Gastrocnemius medialis (tissue), 4 donors: ENCODE data around the gene CCDC91. TPM values are rescaled to one million over a fixed set of nuclear protein-coding genes. Genes with fewer than 3 reads are reported as not detected.

Source experiments
- ATAC-seq, 2 donors: fragments of 150-250 bp; one replicate each; pipeline ENCODE4 v1.9.1; 2016
- DNase-seq, 2 donors: peaks; one replicate each; pipeline ENCODE4 v3.0.0-alpha.2; 2019
- H3K27ac ChIP-seq, 4 donors: fragments of 200-600 bp; sonication (generic); 1 replicate in 1 of 4; 2 replicates in 3 of 4; pipeline ENCODE4 v1.5.1; 2016 to 2018; ENCODE audit warnings: mild to moderate bottlenecking in 2 of 4, moderate library complexity in 1 of 4
- H3K27me3 ChIP-seq, 3 donors: fragments of 200-600 bp; sonication (generic) in 2 of 3; 1 replicate in 1 of 3; 2 replicates in 2 of 3; pipeline versions ENCODE4 v1.5.1 to v1.6.0; 2016 to 2019; ENCODE audit warnings: mild to moderate bottlenecking in 1 of 3, moderate library complexity in 1 of 3
- H3K36me3 ChIP-seq, 2 donors: fragments of 200-600 bp; sonication (generic) in 1 of 2; one replicate each; pipeline ENCODE4 v1.5.1; 2017 to 2018
- H3K4me1 ChIP-seq, 2 donors: fragments of 200-600 bp; sonication (generic) in 1 of 2; one replicate each; pipeline ENCODE4 v1.5.1; 2016 to 2017; ENCODE audit warnings: mild to moderate bottlenecking in 2 of 2
- H3K4me3 ChIP-seq, 4 donors: fragments of 200-600 bp; sonication (generic) in 3 of 4; 1 replicate in 1 of 4; 2 replicates in 3 of 4; pipeline ENCODE4 v1.5.1; 2016 to 2019; ENCODE audit warnings: mild to moderate bottlenecking in 2 of 4
- H3K9me3 ChIP-seq, 3 donors: fragments of 200-600 bp; sonication (generic) in 2 of 3; 1 replicate in 1 of 3; 2 replicates in 2 of 3; pipeline ENCODE4 v1.5.1; 2016 to 2019
- CTCF ChIP-seq, 5 experiments: fragments of 450-650 bp in 3 of 5; fragments of 200-600 bp in 2 of 5; sonication (generic) in 2 of 5; IDR thresholded peaks in 4 of 5; conservative IDR thresholded peaks in 1 of 5; 1 replicate in 4 of 5; 2 replicates in 1 of 5; pipeline ENCODE4 v1.5.1; 2016 to 2019; ENCODE audit warnings: antibody characterized with exemption in 5 of 5, mild to moderate bottlenecking in 3 of 5, moderate library complexity in 3 of 5
- POLR2A ChIP-seq, 2 donors: fragments of 450-650 bp; IDR thresholded peaks; one replicate each; pipeline ENCODE4 v1.6.1; 2017; ENCODE audit warnings: antibody characterized with exemption in 2 of 2, mild to moderate bottlenecking in 2 of 2, moderate library complexity in 2 of 2
- in situ Hi-C, 4 donors: fragments of 200-750 bp; cut with MboI; loops; one replicate each; pipeline versions ENCODE4 v1.15.0 to v1.8.0; 2017; ENCODE audit warnings: low sequenced_read_pairs in 4 of 4
- intact Hi-C: fragments of 100-400 bp; cut with DNase I; formaldehyde crosslinking; loops from one replicate; pipeline ENCODE4 v1.15.1; 2023; ENCODE audit warnings: low total_unique reads
- total RNA-seq, 4 donors: library from RNA; depleted of rRNA; stranded (reverse); fragments of >200 nt; gene quantifications; one replicate each; pipeline versions ENCODE4 v1.1.0 to v1.2.3, GENCODE V29; 2016

The CCDC91 gene
- total RNA-seq, 4 donors from 2014 or later: 22.3 to 50.6 (median 36.6) TPM

- Histone ChIP-seq H3K27ac (no peak overlapping the region), H3K27me3 (no peaks in the 10 kb centered on the region), H3K36me3 (no peaks in the 10 kb centered on the region), H3K4me3 (no peak overlapping the region), H3K9me3 (peaks cover 0 to 6% (median 0%) of the 10 kb centered on the region in 3 donors), H3K4me1 (no peaks in the 10 kb centered on the region)
- DNase-seq (no peak), ATAC-seq (no peak)
- in situ Hi-C loops: no loop called here
- intact Hi-C loops: no loop called here
- TF ChIP-seq CTCF (IDR thresholded peaks at IDR 0.05 in 4 of 5, conservative IDR thresholded peaks at IDR 0.05 in 1 of 5) (no peak), POLR2A (IDR thresholded peaks at IDR 0.05) (no peak)
Observed at GRCh38 chr12:28149279-28149678, 41.0 kb upstream of the CCDC91 start.

- H3K36me3 ChIP-seq: no peaks in the 10 kb centered on the region
- H3K27me3 ChIP-seq: no peaks in the 10 kb centered on the region
- no peak for ATAC-seq
- no peak overlapping the region for H3K4me3 ChIP-seq
- intact Hi-C loops (no loop called here), in situ Hi-C loops (no loop called here)
- DNase-seq: no peak
- TF ChIP-seq POLR2A (IDR thresholded peaks at IDR 0.05): no peak
- TF ChIP-seq CTCF (IDR thresholded peaks at IDR 0.05 in 4 of 5, conservative IDR thresholded peaks at IDR 0.05 in 1 of 5): no peak
- H3K9me3 ChIP-seq: no peaks in the 10 kb centered on the region
- no peak overlapping the region for H3K27ac ChIP-seq
- no peaks in the 10 kb centered on the region for H3K4me1 ChIP-seq
Observed at GRCh38 chr12:28156362-28156761, 33.9 kb upstream of the CCDC91 start.

GRCh38 chr12:28156804-28157203, 33.5 kb upstream of the CCDC91 start:
- in situ Hi-C loops: no loop called here
- intact Hi-C loops: no loop called here
- Histone ChIP-seq H3K4me1 (no peaks in the 10 kb centered on the region), H3K27me3 (no peaks in the 10 kb centered on the region), H3K9me3 (no peaks in the 10 kb centered on the region), H3K4me3 (no peak overlapping the region), H3K27ac (no peak overlapping the region), H3K36me3 (no peaks in the 10 kb centered on the region)
- no peak for DNase-seq
- TF ChIP-seq POLR2A (IDR thresholded peaks at IDR 0.05) (no peak), CTCF (IDR thresholded peaks at IDR 0.05 in 4 of 5, conservative IDR thresholded peaks at IDR 0.05 in 1 of 5) (no peak)
- no peak for ATAC-seq

GRCh38 chr12:28158353-28158752, 31.9 kb upstream of the CCDC91 start:
- no peak overlapping the region for H3K4me3 ChIP-seq
- no peaks in the 10 kb centered on the region for H3K36me3 ChIP-seq
- no peaks in the 10 kb centered on the region for H3K27me3 ChIP-seq
- intact Hi-C loops (no loop called here), in situ Hi-C loops (no loop called here)
- TF ChIP-seq CTCF (IDR thresholded peaks at IDR 0.05 in 4 of 5, conservative IDR thresholded peaks at IDR 0.05 in 1 of 5) (no peak), POLR2A (IDR thresholded peaks at IDR 0.05) (no peak)
- no peaks in the 10 kb centered on the region for H3K9me3 ChIP-seq
- no peak for DNase-seq
- no peak for ATAC-seq
- no peak overlapping the region for H3K27ac ChIP-seq
- no peaks in the 10 kb centered on the region for H3K4me1 ChIP-seq

GRCh38 chr12:28159688-28160087, 30.6 kb upstream of the CCDC91 start:
- Histone ChIP-seq H3K36me3 (no peaks in the 10 kb centered on the region), H3K4me1 (no peaks in the 10 kb centered on the region), H3K27me3 (no peaks in the 10 kb centered on the region), H3K4me3 (no peak overlapping the region), H3K9me3 (no peaks in the 10 kb centered on the region), H3K27ac (no peak overlapping the region)
- TF ChIP-seq POLR2A (IDR thresholded peaks at IDR 0.05) (no peak), CTCF (IDR thresholded peaks at IDR 0.05 in 4 of 5, conservative IDR thresholded peaks at IDR 0.05 in 1 of 5) (no peak)
- intact Hi-C loops (no loop called here), in situ Hi-C loops (no loop called here)
- ATAC-seq (no peak), DNase-seq (no peak)
